ENCODE results near the gene NEK5.

GRCh38 chr13:52164989-52165388 lies 36.1 kb upstream of the NEK5 start:
- TF ChIP-seq CTCF (IDR thresholded peaks at IDR 0.05; ENCODE audit: insufficient read depth, low read depth, low read length) (no peak), EZH2 (IDR thresholded peaks at IDR 0.05; ENCODE audit: insufficient read depth, low read length) (no peak)

Data from astrocyte (in vitro differentiated cells and primary cell).